Raji (cell line): ENCODE data around the gene GTF3C1.

Experiments used
- POLR2A ChIP-seq: IDR thresholded peaks from 2 replicates; pipeline ENCODE4 v1.6.1; 2011; ENCODE audit warnings: low read depth, low read length, control low read depth; ENCODE audit not compliant: insufficient read depth

GTF3C1 gene

GRCh38 chr16:27425961-27426360 lies 123.8 kb downstream of the GTF3C1 start:
- TF ChIP-seq POLR2A: no peak

- no peak for TF ChIP-seq POLR2A
These were observed 124.8 kb downstream of the GTF3C1 start for GRCh38 chr16:27424772-27425498.

GRCh38 chr16:27421961-27422740 lies 127.6 kb downstream of the GTF3C1 start:
- TF ChIP-seq POLR2A: no peak

DNA sequence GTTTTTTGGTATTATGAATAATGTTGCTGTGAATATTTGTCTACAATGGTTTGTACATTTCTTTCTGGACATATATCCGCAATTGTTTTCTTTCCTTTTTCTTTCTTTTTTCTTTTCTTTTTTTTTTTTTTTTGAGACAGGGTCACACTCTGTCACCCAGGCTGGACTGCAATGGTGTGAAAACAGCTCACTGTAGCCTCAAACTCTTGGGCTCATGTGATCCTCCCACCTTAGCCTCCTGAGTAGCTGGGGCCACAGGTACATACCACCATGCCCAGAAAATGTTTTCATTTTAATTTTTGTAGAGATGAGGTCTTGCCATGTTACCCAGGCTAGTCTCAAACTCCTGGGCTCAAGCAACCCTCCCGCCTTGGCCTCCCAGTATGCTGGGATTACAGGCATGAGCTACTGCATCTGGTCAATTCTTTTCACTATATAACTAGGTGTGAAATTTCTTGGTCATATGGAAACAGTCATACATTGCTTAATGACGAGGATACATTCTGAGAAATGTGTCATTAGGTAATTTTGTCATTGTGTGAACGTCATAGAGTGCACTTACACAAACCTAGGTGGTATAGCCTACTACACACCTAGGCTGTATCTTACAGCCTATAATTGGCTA lies 132.6 kb downstream of the GTF3C1 start:
- TF ChIP-seq POLR2A: no peak

DNA sequence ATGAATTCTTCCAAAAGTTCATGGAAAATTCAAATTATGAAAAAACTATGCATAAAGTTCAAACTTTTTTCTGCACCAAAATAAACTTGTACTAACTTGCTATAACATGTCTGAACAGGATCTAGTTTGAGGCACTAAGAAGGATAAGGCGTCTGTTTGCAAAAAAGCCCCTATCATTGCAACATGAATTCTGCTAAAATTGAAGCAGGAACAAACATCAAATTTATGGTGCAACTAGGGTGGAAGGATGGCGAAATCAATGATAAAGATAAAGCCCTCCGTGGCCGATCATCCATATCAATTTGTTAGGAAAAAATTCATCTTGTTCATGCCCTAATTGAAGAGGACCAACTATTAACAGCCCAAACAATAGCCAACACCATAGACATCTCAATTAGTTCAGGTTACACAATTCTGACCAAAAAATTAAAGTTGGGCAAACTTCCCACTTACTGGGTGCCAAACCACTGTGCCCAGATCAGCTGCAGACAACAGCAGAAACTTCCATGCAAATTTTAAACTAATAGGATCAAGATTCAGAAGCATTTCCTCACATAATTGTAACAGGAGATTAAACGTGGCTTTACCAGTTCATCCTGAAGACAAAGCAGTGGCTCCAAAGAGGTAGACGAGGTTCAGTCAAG lies 134.8 kb downstream of the GTF3C1 start:
- TF ChIP-seq POLR2A: no peak

DNA sequence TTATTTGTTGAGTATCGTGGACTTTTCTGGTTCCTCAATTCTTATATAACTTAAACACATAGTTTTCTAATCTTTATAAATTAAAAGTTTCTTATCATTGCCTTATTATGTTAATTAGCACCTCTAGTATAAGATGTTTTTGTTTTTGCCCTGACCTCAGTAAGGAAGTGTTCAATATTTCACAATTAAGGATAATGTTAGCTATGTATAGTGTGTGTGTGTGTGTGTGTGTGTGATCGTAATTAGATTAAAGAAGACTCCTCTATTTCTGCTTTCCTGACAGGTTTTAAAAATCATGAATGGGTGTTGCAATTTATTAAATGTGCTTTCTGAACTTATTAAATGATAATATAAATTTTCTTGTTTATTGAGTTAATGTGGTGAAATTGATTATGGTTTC lies 135.8 kb downstream of the GTF3C1 start:
- TF ChIP-seq POLR2A: no peak

- TF ChIP-seq POLR2A: no peak
These were observed 139.0 kb downstream of the GTF3C1 start for GRCh38 chr16:27410761-27411160.
